Measurements from ENCODE around the gene SERINC3.

The SERINC3 gene

DNA sequence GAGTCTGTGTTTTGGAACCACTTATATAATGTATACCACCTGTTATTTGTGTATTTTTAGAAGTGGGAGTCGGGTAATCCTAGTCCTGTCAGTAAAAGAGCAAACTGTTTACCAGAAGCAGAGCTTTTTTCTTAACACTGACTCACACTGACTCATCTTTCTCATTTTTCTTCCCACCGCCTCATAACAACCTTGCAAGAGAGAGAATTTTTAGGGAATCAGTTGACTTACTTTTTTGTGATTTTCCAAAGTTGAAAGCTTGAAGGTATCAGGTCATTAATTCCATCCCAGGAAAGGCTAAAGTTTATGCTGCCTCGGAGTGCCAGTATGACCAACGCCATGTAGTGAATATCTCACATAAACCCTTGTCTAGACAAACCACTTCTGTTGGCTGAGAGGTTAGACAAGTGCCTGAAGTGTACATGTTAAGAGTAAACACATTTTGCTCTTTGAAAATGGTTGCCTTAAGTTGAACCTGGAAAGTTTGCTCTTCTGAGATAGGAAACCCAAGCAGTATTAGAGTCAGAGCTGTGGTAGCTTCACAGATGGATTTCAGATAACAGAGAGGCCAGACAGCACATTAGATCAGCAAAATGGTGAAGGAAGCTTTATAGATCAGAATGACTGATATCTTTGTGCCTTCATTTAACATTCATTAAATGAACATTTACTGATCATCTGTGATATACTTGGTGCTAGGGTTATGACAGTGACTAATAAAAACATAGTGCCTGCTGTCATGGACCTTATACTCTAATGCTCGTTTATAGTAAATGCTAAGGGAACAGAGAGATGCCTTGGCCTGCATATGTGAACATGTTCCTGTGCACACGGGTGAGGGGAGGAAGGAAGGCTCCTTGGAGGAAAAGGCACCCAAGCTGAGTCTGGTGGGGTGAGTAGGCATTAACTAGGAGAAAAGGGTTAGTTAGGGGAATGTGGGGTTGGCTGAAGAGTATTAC, 31.4 kb upstream of the SERINC3 start:
- Histone ChIP-seq H3K36me3 (ENCODE audit: control insufficient read depth in 5 of 5, insufficient read depth in 5 of 5, low read length in 5 of 5) (no peaks in the 10 kb centered on the region), H3K27me3 (ENCODE audit: control insufficient read depth in 5 of 5, insufficient read depth in 4 of 5, low read length in 5 of 5) (no peaks in the 10 kb centered on the region), H3K27ac (ENCODE audit: low read depth, low read length) (no peak overlapping the region), H3K4me3 (ENCODE audit: low read depth in 1 of 5, low read length in 5 of 5) (no peak overlapping the region), H3K4me1 (ENCODE audit: control insufficient read depth in 5 of 5, insufficient read depth in 5 of 5, low read length in 5 of 5) (peaks cover 0 to 30% (median 16%) of the 10 kb centered on the region in 5 donors), H3K9me3 (ENCODE audit: control insufficient read depth in 5 of 5, low read length in 5 of 5) (no peaks in the 10 kb centered on the region), H3K9ac (ENCODE audit: low read length in 5 of 5) (peak overlapping the region in 1 of 5 donors; percentile 17)

DNA sequence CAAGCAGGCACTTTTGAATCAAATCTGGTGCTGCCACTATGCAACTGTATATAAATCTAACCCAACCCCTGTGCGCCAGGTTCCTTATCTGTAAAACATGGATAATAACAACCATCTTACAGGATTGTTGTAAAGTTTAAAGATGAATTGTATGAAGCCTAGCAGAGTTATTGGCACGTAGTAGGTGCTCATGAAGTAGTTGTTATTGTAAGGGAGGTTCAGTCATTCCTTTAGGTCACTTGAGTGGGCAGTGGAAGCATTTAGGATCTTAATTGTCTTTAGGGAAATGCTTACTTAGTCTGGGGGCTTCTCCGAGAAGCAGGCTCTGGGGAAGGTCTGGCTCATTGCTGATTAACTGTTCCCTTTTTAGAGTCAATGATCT, 30.7 kb upstream of the SERINC3 start:
- H3K4me3 ChIP-seq (ENCODE audit: low read depth in 1 of 5, low read length in 5 of 5) = no peak overlapping the region
- no peaks in the 10 kb centered on the region for H3K9me3 ChIP-seq (ENCODE audit: control insufficient read depth in 5 of 5, low read length in 5 of 5)
- H3K27ac ChIP-seq (ENCODE audit: low read depth, low read length) = no peak overlapping the region
- peaks cover 0 to 33% (median 18%) of the 10 kb centered on the region in 5 donors for H3K4me1 ChIP-seq (ENCODE audit: control insufficient read depth in 5 of 5, insufficient read depth in 5 of 5, low read length in 5 of 5)
- H3K36me3 ChIP-seq (ENCODE audit: control insufficient read depth in 5 of 5, insufficient read depth in 5 of 5, low read length in 5 of 5) = no peaks in the 10 kb centered on the region
- H3K9ac ChIP-seq (ENCODE audit: low read length in 5 of 5) = peak overlapping the region in 1 of 5 donors; percentile 17
- H3K27me3 ChIP-seq (ENCODE audit: control insufficient read depth in 5 of 5, insufficient read depth in 4 of 5, low read length in 5 of 5) = no peaks in the 10 kb centered on the region

DNA sequence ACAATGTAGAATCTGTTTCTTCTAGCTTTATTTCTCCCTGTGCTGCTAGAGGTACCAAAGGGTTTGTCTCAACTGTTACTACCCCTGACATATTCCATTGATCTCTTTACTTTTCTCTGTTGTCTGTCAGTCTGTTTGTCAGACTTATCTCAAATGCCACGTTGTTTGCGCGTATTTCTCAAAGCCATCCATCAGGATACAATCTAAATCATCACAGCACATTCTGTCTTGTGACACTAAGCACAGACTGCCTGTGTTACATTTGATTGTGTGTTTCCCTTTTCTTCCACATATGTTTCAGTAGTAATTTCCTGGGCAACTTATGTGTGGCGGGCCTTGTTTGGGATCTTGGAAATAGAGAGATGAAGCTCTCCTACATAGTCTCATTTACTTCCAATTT, 30.2 kb upstream of the SERINC3 start:
- Histone ChIP-seq H3K4me3 (ENCODE audit: low read depth in 1 of 5, low read length in 5 of 5) (no peak overlapping the region), H3K27me3 (ENCODE audit: control insufficient read depth in 5 of 5, insufficient read depth in 4 of 5, low read length in 5 of 5) (no peaks in the 10 kb centered on the region), H3K9ac (ENCODE audit: low read length in 5 of 5) (no peak overlapping the region), H3K36me3 (ENCODE audit: control insufficient read depth in 5 of 5, insufficient read depth in 5 of 5, low read length in 5 of 5) (no peaks in the 10 kb centered on the region), H3K4me1 (ENCODE audit: control insufficient read depth in 5 of 5, insufficient read depth in 5 of 5, low read length in 5 of 5) (peaks cover 0 to 33% (median 18%) of the 10 kb centered on the region in 5 donors), H3K9me3 (ENCODE audit: control insufficient read depth in 5 of 5, low read length in 5 of 5) (no peaks in the 10 kb centered on the region), H3K27ac (ENCODE audit: low read depth, low read length) (no peak overlapping the region)

DNA sequence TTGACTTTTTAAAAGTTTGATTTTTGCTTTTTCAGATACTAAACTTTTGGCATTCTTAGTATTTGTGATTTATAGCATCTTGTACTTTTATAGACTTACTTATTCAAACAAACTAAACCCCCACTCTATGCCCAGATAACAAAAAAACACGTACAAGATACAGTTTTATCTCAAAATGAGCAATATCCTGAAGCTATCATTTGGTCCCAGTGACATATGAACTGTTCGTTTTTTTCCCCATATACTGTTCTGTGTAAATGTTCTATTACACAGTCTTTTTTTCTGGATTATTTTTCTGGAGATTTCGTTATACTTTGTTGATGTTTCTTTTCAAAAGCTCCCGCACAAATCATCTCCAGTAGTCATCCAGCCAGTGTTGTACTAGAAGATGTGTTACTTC, 27.3 kb upstream of the SERINC3 start:
- Histone ChIP-seq H3K4me3 (ENCODE audit: low read depth in 1 of 5, low read length in 5 of 5) (peak overlapping the region in 1 of 5 donors; percentile 37), H3K36me3 (ENCODE audit: control insufficient read depth in 5 of 5, insufficient read depth in 5 of 5, low read length in 5 of 5) (peaks cover 0 to 2% (median 0%) of the 10 kb centered on the region in 5 donors), H3K4me1 (ENCODE audit: control insufficient read depth in 5 of 5, insufficient read depth in 5 of 5, low read length in 5 of 5) (peaks cover 0 to 27% (median 13%) of the 10 kb centered on the region in 5 donors), H3K9me3 (ENCODE audit: control insufficient read depth in 5 of 5, low read length in 5 of 5) (no peaks in the 10 kb centered on the region), H3K27me3 (ENCODE audit: control insufficient read depth in 5 of 5, insufficient read depth in 4 of 5, low read length in 5 of 5) (no peaks in the 10 kb centered on the region), H3K9ac (ENCODE audit: low read length in 5 of 5) (no peak overlapping the region), H3K27ac (ENCODE audit: low read depth, low read length) (peak overlapping the region; percentile 44)

GRCh38 chr20:44547419-44547818, 25.5 kb upstream of the SERINC3 start:
- Histone ChIP-seq H3K9me3 (ENCODE audit: control insufficient read depth in 5 of 5, low read length in 5 of 5) (no peaks in the 10 kb centered on the region), H3K36me3 (ENCODE audit: control insufficient read depth in 5 of 5, insufficient read depth in 5 of 5, low read length in 5 of 5) (peaks cover 0 to 2% (median 0%) of the 10 kb centered on the region in 5 donors), H3K9ac (ENCODE audit: low read length in 5 of 5) (no peak overlapping the region), H3K4me3 (ENCODE audit: low read depth in 1 of 5, low read length in 5 of 5) (no peak overlapping the region), H3K27me3 (ENCODE audit: control insufficient read depth in 5 of 5, insufficient read depth in 4 of 5, low read length in 5 of 5) (no peaks in the 10 kb centered on the region), H3K27ac (ENCODE audit: low read depth, low read length) (no peak overlapping the region), H3K4me1 (ENCODE audit: control insufficient read depth in 5 of 5, insufficient read depth in 5 of 5, low read length in 5 of 5) (peaks cover 0 to 21% (median 13%) of the 10 kb centered on the region in 5 donors)

DNA sequence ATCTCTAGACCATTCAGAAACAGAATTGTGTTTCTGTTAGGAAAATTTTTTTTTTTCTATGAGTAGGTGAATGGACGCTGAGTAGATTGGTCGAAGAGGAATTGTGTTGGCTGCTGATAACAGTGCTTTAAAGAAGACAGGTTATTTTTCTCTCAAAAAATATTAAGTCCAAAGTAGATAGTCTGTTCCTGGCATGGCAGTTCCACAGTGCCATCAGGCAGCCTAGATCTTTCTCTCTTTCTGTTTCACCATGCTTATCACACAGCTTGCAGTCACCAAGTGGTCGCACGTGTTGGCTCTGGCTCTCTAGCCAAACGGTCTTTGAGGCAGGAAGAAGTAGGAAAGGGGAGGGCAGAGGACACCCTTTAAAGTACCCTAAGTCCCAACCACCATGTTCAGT, 22.4 kb upstream of the SERINC3 start:
- no peaks in the 10 kb centered on the region for H3K27me3 ChIP-seq (ENCODE audit: control insufficient read depth in 5 of 5, insufficient read depth in 4 of 5, low read length in 5 of 5)
- no peak overlapping the region for H3K4me3 ChIP-seq (ENCODE audit: low read depth in 1 of 5, low read length in 5 of 5)
- H3K9me3 ChIP-seq (ENCODE audit: control insufficient read depth in 5 of 5, low read length in 5 of 5) = no peaks in the 10 kb centered on the region
- no peak overlapping the region for H3K27ac ChIP-seq (ENCODE audit: low read depth, low read length)
- peaks cover 0 to 2% (median 0%) of the 10 kb centered on the region in 5 donors for H3K36me3 ChIP-seq (ENCODE audit: control insufficient read depth in 5 of 5, insufficient read depth in 5 of 5, low read length in 5 of 5)
- H3K4me1 ChIP-seq (ENCODE audit: control insufficient read depth in 5 of 5, insufficient read depth in 5 of 5, low read length in 5 of 5) = peaks cover 0 to 21% (median 14%) of the 10 kb centered on the region in 5 donors
- H3K9ac ChIP-seq (ENCODE audit: low read length in 5 of 5) = no peak overlapping the region

- no peak overlapping the region for H3K27ac ChIP-seq (ENCODE audit: low read depth, low read length)
- peaks cover 0 to 12% (median 8%) of the 10 kb centered on the region in 5 donors for H3K4me1 ChIP-seq (ENCODE audit: control insufficient read depth in 5 of 5, insufficient read depth in 5 of 5, low read length in 5 of 5)
- no peak overlapping the region for H3K4me3 ChIP-seq (ENCODE audit: low read depth in 1 of 5, low read length in 5 of 5)
- no peaks in the 10 kb centered on the region for H3K9me3 ChIP-seq (ENCODE audit: control insufficient read depth in 5 of 5, low read length in 5 of 5)
- H3K9ac ChIP-seq (ENCODE audit: low read length in 5 of 5) = no peak overlapping the region
- peaks cover 0 to 2% (median 0%) of the 10 kb centered on the region in 5 donors for H3K36me3 ChIP-seq (ENCODE audit: control insufficient read depth in 5 of 5, insufficient read depth in 5 of 5, low read length in 5 of 5)
- no peaks in the 10 kb centered on the region for H3K27me3 ChIP-seq (ENCODE audit: control insufficient read depth in 5 of 5, insufficient read depth in 4 of 5, low read length in 5 of 5)
Measured at GRCh38 chr20:44543358-44543757, 21.5 kb upstream of the SERINC3 start.

GRCh38 chr20:44542890-44543289, 21.0 kb upstream of the SERINC3 start:
- H3K27me3 ChIP-seq (ENCODE audit: control insufficient read depth in 5 of 5, insufficient read depth in 4 of 5, low read length in 5 of 5) = no peaks in the 10 kb centered on the region
- H3K9me3 ChIP-seq (ENCODE audit: control insufficient read depth in 5 of 5, low read length in 5 of 5) = no peaks in the 10 kb centered on the region
- no peak overlapping the region for H3K4me3 ChIP-seq (ENCODE audit: low read depth in 1 of 5, low read length in 5 of 5)
- H3K36me3 ChIP-seq (ENCODE audit: control insufficient read depth in 5 of 5, insufficient read depth in 5 of 5, low read length in 5 of 5) = peaks cover 0 to 2% (median 0%) of the 10 kb centered on the region in 5 donors
- H3K9ac ChIP-seq (ENCODE audit: low read length in 5 of 5) = no peak overlapping the region
- H3K27ac ChIP-seq (ENCODE audit: low read depth, low read length) = no peak overlapping the region
- H3K4me1 ChIP-seq (ENCODE audit: control insufficient read depth in 5 of 5, insufficient read depth in 5 of 5, low read length in 5 of 5) = peaks cover 0 to 8% (median 5%) of the 10 kb centered on the region in 5 donors

GRCh38 chr20:44541992-44542391, 20.1 kb upstream of the SERINC3 start:
- Histone ChIP-seq H3K9ac (ENCODE audit: low read length in 5 of 5) (peak overlapping the region in 1 of 5 donors; percentile 19), H3K9me3 (ENCODE audit: control insufficient read depth in 5 of 5, low read length in 5 of 5) (no peaks in the 10 kb centered on the region), H3K4me1 (ENCODE audit: control insufficient read depth in 5 of 5, insufficient read depth in 5 of 5, low read length in 5 of 5) (peaks cover 0 to 7% (median 5%) of the 10 kb centered on the region in 5 donors), H3K36me3 (ENCODE audit: control insufficient read depth in 5 of 5, insufficient read depth in 5 of 5, low read length in 5 of 5) (peaks cover 0 to 2% (median 0%) of the 10 kb centered on the region in 5 donors), H3K27ac (ENCODE audit: low read depth, low read length) (no peak overlapping the region), H3K27me3 (ENCODE audit: control insufficient read depth in 5 of 5, insufficient read depth in 4 of 5, low read length in 5 of 5) (no peaks in the 10 kb centered on the region), H3K4me3 (ENCODE audit: low read depth in 1 of 5, low read length in 5 of 5) (no peak overlapping the region)

DNA sequence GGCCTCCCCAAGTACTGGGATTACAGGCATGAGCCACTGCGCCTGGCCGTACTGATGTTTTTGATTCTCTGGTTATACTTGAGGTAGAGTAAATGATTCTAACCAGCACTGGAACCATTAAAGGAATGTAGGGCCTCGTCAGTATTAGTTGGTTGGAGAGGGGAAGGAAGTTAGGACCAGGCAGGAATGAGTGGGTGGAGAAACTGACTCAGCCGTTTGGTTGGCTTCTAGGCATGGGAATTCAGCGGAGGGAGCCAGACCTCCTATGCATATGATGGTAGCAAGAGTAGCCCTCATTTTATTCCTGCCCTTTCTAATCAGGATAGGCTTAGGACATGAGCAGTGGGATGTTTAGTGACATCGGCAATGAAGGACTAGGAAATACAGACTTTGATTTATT, 19.0 kb upstream of the SERINC3 start:
- H3K27me3 ChIP-seq (ENCODE audit: control insufficient read depth in 5 of 5, insufficient read depth in 4 of 5, low read length in 5 of 5) = no peaks in the 10 kb centered on the region
- H3K4me3 ChIP-seq (ENCODE audit: low read depth in 1 of 5, low read length in 5 of 5) = no peak overlapping the region
- H3K27ac ChIP-seq (ENCODE audit: low read depth, low read length) = no peak overlapping the region
- no peaks in the 10 kb centered on the region for H3K36me3 ChIP-seq (ENCODE audit: control insufficient read depth in 5 of 5, insufficient read depth in 5 of 5, low read length in 5 of 5)
- H3K9me3 ChIP-seq (ENCODE audit: control insufficient read depth in 5 of 5, low read length in 5 of 5) = no peaks in the 10 kb centered on the region
- H3K9ac ChIP-seq (ENCODE audit: low read length in 5 of 5) = no peak overlapping the region
- peaks cover 0 to 9% (median 5%) of the 10 kb centered on the region in 5 donors for H3K4me1 ChIP-seq (ENCODE audit: control insufficient read depth in 5 of 5, insufficient read depth in 5 of 5, low read length in 5 of 5)
